NCI-H1105 (cell line): ENCODE results near the gene AAGAB.

Experiments
- DNase-seq: peaks from one replicate; lab custom pipeline; 2025; lab: John Stamatoyannopoulos, UW

The AAGAB gene

DNA sequence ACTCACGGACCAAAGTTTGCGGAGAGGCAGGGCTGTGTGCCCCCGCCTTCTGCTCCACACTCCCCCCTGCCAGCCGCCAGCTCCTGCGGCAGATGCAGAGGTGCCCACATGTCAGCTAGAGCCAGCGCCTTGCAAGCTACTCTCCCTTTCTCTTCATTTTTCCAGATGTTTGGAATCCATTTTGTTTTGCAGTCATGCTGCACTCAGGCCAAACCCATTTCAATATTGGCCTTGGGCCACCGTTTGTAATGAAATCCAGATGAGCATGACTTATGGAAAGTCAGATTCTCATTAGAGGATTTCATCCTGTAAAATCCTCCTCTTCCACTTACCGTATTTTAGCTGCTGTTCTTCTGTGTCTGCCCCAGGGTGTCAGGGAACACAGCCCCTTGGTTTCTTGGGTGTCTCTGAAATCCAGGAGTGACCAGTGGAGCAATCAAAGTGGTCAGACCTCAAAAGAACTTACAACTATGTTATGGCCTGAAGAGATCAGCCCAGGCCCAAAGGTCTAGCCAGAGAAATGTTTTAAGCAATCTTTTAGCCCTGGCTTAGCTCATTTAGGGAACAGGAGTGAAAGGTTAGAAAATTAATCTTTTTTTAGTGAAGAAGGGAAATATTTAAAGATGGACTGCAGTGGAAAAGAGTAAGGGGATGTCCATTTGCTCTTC, 65.8 kb downstream of the AAGAB start:
- no peak for DNase-seq

DNA sequence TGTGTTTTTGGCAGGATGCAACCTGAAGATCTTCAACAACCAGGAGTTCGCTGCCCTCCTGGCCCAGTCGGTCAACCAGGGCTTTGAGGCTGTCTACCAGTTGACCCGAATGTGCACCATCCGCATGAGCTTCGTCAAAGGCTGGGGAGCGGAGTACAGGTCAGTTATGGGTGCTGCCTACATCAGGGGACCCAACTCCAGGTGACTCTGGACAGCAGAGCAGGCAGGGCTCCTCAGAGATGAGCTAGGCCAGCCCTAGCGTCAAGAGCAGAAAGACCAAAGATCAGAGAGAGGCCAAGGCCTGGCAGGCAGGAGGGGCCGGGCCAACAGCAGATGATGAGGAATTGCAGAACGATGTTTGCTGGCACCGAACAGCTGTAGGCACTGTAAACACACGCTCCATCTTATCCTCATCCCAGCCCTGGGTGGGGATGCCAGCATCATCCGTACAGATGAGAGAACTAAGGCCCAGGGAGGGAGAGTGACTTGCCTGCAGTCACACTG, 67.1 kb downstream of the AAGAB start:
- no peak for DNase-seq

DNA sequence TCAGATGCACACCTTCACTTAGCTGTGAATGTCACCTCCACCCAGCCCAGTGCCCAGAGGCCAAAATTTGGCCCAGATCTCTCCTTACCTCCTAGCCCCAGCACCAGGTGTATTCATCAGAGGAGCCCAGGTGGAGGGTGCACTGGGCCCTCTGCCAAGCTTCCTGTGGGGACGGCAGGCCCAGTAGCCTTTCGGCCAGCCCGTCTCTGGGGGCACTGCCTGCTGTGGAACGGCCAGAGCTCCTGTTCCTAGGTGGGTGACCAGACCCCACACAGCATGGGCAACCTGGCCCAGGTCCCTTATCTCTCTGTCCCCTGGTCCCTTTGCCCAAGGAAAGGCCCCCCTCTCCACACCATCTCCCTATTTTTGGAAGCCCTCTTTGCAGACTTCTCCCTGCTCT, 67.8 kb downstream of the AAGAB start:
- no peak for DNase-seq

DNA sequence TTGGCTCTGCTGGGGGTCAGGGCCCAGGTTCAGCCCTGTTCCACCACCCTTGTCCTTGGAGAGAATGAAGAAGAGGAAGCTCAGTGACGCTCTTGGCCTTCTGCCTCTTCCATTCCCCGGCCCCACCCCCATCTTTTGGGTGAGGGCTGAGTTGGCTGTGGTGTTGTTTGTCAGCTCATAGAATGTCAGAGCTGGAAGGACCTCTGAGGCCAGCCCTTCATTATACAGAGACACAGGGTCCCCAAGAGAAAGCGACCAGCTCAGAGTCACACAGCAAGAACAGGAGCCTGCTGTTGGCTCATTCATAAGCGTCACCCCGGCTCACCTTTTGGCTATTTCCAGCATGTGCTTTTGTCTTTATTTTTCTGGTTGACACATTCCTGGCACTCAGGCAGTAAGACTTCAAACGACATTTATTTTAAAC, 68.2 kb downstream of the AAGAB start:
- DNase-seq, result no peak

DNA sequence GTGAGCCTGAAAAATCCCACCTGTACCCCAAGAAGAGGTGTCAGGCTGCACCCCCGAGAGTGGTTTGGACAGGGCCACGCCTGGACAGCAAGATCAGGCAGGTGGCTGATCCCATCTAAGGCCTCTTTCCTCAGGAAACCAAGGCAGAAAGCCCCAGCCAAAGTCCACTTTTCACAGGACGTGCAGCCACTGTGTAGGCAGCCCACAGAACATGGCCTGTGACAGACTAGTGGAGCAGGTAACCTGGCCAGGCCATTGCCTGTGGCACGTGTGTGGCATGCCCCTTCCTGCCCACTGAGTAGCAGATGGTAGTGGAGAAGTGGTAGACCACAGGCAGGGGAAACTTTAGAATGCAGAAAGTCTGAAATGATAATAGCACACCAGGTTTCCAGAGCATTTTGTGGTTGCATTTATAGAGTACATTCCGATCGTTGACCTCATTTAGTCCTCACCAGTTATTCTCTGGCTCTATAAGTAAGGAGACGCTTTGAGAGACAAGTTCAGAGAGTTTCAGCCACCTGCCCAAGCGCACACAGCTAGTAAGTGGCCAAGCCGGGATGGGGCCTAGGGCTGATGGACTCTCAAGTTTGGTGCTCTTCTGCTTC, 68.7 kb downstream of the AAGAB start:
- no peak for DNase-seq

DNA sequence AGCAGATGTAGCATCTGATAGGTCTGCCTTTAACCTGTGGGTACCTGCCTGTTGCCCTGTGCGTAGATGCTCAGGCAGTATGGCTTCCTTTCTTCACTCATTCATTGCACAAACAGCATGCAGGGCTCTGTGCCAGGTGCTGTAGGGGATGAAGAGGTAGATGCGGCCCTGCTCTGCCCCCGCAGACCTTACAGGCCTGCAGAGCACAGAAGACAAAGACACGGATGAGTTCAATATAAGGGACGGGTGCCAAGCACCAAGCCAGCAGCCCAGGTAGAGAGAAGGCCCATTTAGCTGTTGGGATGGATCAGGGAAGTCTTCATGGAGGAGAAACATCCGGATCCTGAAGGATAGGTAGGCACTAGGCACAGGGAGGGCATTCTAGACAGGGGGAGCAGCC, 69.4 kb downstream of the AAGAB start:
- DNase-seq, result no peak

DNA sequence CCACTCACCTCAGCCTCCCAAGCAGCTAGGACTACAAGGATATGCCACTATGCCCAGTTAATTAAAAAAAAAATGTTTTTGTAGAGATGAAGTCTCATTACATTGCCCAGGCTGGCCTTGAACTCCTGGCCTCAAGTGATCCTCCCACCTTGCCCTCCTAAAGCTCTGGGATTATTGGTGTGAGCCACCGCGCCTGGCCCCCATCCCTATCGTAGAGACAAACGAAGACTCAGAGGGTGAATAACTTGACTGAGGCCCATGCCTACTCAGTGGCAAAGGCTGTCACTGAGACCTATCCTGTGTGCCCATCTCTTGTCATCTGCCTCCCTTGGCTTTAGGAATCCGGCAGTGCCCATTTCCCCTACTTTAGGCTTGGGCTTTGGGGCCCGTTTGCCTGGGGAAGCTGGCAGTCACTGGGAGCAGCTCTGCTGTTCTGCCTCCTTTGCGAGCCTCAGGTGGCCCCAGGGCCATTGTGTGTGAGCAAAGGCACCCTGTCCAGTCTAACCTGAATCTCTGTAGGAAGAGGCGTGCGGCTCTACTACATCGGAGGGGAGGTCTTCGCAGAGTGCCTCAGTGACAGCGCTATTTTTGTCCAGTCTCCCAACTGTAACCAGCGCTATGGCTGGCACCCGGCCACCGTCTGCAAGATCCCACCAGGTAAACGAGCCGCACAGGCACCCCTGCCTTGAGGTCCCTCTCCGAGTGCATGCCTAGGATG, 70.1 kb downstream of the AAGAB start:
- no peak for DNase-seq

DNA sequence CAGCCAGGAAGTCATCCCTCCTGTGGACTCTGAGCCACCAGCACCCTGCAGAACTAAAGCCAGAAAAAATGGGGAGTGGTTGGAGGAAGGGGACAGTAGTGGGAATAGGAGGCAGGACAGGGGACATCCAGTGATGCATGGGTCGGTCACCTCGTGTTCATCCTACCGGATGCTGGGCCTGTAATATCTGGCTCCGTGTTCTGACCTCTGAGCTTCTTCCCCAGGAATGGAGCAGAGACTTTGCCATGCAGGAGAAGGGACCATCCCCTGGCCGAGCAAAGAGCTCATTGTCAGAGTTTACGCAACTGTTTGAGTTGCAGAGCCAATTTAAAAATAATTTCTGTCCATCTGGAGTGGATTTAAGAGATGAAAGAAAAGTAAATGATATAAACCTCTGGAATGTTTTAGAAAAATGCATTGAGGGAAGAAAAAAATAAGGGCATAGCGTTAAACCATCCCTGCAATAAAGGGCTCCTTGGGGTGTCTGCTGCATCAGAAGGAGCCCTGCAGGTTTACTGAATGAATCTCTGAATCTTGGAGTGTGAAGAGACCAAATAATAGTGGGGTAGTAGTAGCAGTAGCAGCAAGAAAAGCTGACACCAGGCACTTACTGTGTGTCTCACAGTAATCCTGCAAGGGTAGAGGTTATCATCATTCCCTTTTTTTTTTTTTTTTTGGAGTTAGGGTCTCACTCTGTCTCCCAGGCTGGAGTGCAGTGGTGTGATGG, 70.9 kb downstream of the AAGAB start:
- DNase-seq, result no peak

DNA sequence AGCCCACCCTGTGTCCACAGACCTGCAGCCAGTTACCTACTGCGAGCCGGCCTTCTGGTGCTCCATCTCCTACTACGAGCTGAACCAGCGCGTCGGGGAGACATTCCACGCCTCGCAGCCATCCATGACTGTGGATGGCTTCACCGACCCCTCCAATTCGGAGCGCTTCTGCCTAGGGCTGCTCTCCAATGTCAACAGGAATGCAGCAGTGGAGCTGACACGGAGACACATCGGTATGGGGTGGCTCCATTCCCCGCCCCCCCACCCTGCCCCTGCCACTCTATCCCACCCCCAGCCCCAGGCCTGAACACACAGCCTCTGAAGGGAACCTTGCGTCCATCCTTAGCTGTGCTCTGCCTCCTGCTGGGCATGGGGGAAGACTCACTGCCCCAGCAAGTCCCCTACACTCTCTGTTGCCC, 73.2 kb downstream of the AAGAB start:
- DNase-seq, result no peak

DNA sequence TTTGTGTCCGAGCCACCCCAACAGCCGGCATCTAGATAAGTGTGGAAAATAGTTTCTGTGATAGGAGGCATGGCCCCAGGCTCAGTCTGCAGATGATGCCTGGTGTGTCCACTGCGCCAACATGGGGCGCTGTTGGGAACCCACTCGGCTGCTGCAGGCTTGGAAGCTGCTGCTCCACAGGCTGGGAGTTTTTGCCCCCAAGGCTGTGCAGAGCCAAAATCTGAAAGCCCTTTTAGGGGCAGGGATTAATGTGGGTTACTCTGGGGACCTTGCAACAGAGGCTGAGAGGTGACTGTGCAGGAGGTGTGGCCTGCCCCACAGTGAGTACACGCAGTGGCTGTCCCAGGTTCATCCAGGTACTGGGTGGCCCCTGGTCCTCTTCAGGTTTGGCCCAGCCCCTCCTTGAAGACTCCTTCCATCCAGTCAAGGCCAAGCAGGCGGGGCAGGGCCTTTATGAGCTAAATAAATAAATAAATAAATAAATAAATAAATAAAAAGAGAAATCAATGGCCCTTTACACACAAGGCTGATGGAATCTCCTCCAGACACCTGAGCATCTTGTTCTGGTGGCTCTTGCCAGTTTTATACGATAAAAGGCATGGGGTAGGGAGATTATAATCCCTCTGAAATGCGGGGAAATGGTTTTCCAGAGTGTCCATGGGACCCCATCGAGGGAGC, 73.8 kb downstream of the AAGAB start:
- no peak for DNase-seq

DNA sequence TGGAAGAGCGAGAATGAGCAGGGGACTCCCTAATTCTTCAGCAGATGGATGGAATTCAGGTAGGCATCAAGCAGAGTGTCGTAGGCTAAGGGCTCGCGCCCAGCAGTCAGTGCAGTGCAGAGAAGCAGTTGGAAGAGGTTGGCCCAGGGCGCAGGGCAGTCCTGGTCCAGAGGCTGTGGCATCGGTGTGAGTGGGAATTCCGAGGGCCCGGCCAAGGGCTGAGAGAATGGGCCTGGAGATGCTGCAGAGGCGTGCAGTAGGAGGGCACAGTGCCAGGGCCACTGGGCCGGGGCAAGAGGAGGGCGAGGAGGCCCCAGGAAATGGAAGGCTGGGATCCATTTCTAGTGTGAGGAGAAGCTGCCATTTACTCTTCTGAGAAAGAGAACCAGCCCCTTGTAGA, 74.4 kb downstream of the AAGAB start:
- no peak for DNase-seq

DNA sequence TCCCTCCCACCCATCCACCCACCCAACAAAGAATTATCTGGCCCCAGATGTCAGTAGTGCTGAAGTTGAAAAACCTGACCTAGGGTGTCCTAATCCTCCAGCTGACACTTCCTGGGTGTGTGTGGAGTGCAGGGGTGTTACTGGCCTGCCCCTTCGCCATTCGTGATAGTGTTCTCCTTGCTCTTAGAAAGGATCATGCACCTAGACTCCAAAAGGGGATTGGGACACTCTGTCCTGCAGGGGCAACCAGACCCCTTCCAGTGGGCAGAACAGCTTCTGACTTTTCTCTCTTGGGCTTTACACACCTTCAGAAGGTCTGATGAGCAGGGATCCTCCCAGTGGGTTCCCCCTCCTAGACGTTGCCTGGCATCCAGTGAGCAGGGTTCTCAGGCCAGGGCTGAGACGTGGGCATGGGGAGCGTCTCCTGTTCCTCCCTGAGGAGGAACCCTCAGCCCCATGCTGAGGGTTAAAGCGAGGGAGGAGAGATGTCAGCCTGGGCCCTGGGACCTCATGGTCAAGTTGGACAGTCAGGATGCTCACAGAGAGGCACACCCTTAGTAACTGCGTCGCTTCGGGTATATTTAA, 75.0 kb downstream of the AAGAB start:
- no peak for DNase-seq

DNA sequence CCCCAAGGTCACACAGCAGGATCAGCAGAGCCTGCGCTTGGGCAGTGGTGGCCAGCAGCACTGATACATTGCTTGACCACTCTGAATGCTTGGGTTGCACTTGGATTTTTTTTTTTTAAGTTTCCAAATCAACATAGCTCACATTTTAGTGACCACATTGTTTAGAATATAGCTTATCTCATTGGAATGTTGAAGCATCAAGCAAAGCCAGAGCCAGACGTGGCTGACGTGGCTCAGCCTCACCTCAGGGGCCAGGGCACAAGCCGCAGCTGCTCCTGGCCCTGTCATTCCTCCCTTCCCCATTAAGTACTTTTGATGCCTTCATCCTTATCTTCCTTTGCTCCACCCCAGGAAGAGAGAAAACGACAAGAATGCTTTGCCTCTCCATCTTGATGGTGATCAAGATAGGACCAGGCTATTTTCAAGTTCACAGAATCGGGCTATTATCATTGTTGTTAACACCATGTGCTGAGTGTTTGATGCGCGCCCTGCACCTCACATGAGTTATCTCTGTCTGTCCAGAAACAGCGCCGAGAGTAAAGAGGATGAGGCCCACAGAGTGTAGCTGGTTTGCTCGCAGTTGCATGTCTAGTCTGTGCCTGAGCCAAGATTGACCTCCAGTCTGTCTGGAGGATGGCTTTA, 75.8 kb downstream of the AAGAB start:
- no peak for DNase-seq

DNA sequence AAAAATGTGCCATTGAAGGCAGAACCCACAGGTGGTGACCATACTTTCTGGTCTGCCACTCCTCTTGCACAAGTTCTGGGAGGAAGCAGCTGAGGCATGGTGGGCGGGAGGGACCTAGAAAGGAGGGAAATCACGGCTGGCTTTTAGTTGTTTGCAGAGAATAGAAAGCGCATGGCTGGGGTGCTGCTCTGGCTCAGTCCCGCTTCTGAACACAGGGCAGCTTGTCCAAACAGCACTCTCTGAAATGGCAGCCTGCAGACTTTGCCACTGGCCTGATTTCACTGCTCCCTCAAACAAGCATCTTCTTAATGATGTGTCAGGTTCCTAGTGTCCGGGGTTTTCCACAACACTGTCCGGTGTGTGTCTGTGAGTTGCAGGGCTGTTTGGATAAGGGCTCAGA, 76.7 kb downstream of the AAGAB start:
- DNase-seq, result no peak

DNA sequence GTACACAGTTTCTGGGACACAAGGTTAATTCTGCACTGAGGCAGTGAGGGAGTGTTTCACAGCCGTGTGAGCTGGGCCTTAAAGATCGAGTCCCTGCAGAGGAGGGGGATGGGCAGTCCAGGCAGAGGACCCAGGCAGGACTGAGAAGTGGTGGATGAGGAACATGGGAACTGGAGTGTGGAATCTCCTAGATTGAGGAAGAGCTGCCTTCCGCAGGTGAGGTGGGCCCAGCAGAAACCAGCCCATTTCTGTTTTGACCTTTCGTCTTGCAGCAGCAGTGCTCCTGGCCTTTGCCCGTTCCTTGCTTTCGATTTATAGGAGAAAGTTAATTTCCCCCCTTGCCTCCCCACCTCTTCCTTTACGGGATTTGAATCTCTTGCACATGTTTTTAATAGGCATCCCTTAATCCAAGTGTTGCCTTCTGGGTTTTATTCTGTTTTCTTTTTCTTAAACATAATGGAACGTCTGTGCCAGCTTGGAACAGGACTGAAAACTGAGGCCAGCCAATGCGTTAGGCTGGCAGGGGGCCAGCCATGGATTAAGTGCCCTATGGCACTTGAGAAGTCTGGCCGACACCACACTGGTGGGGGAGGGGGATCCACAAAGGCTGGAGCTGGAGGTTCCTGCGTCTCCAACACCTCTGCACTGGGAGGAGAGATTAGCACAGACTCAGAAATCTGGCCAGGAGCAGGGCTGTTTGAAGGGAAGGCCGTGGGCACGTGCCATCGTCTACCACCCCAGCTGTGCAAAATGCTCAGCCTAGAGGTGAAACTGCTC, 78.1 kb downstream of the AAGAB start:
- DNase-seq, result peak; percentile 95

DNA sequence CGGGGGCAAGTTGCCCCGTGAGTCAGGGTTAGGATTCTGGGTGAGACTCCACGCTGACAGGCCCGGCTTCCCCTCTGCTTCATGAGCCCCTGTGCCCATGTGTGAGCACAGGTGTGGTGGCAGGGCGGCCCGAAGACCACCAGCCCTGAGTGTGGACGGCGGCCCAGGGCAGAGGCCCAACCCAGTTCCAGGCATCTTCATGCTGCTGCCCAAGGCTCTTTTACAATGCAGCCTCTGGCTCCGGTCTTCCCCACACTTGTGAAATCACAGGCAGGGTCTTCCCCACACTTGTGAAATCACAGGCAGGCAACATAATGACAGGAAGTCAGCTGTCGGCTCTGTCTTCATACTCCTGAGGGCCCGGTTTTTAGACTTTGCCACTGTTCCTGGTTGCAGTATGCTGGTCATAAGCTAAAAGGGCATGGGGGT, 78.8 kb downstream of the AAGAB start:
- no peak for DNase-seq

DNA sequence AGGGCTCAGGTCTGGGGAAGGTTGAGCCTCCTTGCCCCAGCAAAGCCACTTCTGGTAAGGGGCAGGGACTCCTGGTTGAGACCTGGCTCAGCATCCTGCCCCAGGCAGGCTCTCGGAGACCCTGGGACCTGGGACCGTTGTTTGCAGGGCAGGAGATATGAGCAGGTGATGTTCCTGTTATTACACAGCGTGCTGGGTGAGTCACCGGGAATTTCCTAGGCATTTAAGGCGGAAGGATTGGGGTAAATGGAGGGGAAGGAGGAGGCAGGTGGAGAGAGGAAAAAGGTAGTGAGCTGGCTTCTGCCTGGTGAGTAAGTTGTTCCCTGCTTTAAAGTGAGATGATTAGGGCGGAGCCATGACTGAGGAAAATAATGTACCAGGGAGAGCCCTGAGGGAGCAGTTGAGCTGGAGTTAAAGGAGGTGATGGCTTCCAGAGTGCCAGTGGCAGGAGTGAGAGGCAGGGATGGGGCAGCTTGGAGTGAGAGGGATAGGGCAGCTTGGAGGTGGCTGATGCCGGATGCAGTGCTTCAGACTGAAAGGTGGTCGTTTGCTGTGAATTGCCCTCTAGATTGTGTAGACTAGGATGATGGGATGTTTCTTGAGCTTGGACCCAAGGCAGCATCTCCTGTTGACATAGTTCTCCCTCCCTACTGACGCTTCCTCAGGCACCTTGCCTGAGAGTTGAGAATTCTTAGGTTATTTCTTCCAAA, 79.4 kb downstream of the AAGAB start:
- DNase-seq, result no peak

DNA sequence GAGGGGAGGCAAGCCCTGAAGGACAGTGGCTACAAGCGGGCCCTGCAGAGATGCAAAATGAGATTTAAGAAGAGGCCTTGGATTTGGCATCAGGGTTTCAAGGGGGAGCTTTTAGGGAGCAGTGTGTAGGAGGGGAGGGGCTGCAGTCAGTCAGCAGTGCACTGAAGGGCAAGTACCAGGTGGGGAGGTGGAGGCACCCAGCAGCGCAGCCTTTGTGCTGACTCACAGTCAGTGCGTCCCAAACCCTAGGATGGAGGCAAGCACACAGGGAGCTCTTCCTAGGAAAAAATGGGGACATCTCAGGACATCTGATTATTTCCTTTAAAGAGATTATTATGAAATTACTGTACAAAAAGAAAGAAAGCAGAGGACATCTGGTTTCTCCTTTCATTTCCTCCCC, 80.0 kb downstream of the AAGAB start:
- DNase-seq, result no peak

DNA sequence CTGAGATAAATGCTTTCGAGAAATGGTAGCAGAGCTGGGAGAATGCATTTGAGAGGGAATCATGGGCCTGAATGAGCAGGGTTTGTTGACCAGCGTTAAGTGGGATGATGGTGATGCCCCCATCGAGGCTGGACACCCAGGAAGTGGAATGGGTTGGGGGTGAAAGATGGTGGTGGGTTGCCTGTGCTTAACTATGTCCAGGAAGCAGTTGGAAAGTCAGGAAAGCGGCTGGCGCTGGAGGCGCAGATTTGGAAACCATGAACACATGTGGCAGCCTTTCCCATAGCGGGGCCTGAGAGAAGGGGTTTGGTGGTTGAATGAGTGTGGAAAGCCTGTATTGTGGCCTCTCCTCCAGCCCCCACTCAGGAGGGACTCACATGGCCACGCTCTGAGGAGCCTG, 80.7 kb downstream of the AAGAB start:
- no peak for DNase-seq

DNA sequence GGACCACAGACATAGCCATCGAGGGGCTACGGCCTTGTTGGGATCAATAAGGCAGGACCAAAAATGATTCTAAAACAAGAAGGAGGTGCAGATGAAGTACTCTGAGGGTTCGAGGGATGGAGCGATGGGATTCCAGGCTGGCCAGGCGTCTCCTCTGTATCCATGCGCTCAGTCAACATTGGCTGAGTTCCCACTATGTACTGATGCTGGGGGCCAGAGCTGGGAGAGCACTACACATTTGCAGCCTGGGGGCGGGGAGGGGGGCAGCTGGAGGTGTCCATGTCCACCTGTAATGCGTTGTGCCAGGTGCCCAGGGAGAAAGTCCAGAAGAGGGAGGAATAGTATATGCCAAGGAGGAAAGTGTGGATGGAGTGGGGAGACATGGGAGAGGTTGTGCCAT, 81.5 kb downstream of the AAGAB start:
- DNase-seq, result no peak
